Measurements from ENCODE around the gene PHKG1.

DNA sequence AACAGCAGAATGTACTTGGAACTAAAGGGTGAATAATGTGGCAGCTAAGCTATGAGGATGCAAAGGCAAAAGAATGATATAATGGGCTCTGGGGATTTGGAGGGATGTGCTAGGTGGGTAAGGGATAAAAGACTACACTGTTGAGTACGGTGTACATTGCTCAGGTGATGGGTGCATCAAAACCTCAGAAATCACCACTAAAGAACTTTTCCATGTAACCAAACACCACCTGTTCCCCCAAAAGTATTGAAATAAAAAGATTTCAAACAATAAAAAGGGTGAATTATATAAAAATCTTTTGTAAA, 15.2 kb upstream of the PHKG1 start:
- TF ChIP-seq TAF1 (IDR thresholded peaks at IDR 0.05; ENCODE audit: low read depth) (no peak), TEAD4 (IDR thresholded peaks at IDR 0.05) (no peak), EP300 (IDR thresholded peaks at IDR 0.05; ENCODE audit: borderline replicate concordance) (no peak), CREB1 (IDR thresholded peaks at IDR 0.05; ENCODE audit: low read depth) (no peak), FOXM1 (IDR thresholded peaks at IDR 0.05; ENCODE audit: borderline replicate concordance, low read depth) (no peak), CEBPB (IDR thresholded peaks at IDR 0.05) (no peak)
- TF ChIP-seq, protein P1, sequence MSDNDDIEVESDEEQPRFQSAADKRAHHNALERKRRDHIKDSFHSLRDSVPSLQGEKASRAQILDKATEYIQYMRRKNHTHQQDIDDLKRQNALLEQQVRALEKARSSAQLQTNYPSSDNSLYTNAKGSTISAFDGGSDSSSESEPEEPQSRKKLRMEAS (IDR thresholded peaks at IDR 0.05): no peak
